Natural killer cell treated with Interleukin-12 subunit alpha and Interleukin-12 subunit beta and Interleukin-15 and Interleukin-18, amount 100 ng/mL, for 72 hours (primary cell): ENCODE data around the gene THPO. TPM values are rescaled to one million over a fixed set of nuclear protein-coding genes. Genes with fewer than 3 reads are reported as not detected.

ENCODE experiments used
- ATAC-seq, 2 donors: fragments of 150-1000 bp; cut with Tn5 transposase in 1 of 2; sonication (Bioruptor Pico), chemical (Tn5 transposase) in 1 of 2; 2 replicates each; pipeline ENCODE4 v1.10.0; 2021
- DNase-seq: peaks from one replicate; pipeline ENCODE4 v3.0.0; 2022; ENCODE audit warnings: low spot score
- H3K27ac Mint-ChIP-seq, 2 donors: 1 replicate in 1 of 2; 2 replicates in 1 of 2; pipeline ENCODE4 v1.8.0; 2022; ENCODE audit warnings: mixed read lengths in 2 of 2, mild to moderate bottlenecking in 1 of 2, moderate library complexity in 1 of 2
- H3K27me3 Mint-ChIP-seq, 2 donors: 1 replicate in 1 of 2; 2 replicates in 1 of 2; pipeline ENCODE4 v1.8.0; 2022; ENCODE audit warnings: mixed read lengths in 2 of 2
- H3K36me3 Mint-ChIP-seq: one replicate; pipeline ENCODE4 v1.8.0; 2022; ENCODE audit warnings: mixed read lengths
- H3K4me1 Mint-ChIP-seq, 2 donors: 1 replicate in 1 of 2; 2 replicates in 1 of 2; pipeline ENCODE4 v1.8.0; 2022; ENCODE audit warnings: low read depth in 2 of 2, mixed read lengths in 2 of 2, mild to moderate bottlenecking in 1 of 2
- H3K4me3 Mint-ChIP-seq: one replicate; pipeline ENCODE4 v1.8.0; 2022; ENCODE audit warnings: mixed read lengths
- H3K9me3 Mint-ChIP-seq: 2 replicates; pipeline ENCODE4 v1.8.0; 2022; ENCODE audit warnings: mixed read lengths
- total RNA-seq, 2 donors: library from RNA; stranded (reverse); gene quantifications; one replicate each; pipeline ENCODE4 v1.2.3, GENCODE V29; 2022

Gene THPO
- total RNA-seq, 2 donors from 2014 or later, result not detected

GRCh38 chr3:184354754-184355153, 23.3 kb downstream of the THPO start:
- ATAC-seq, result no peak
- Mint-ChIP-seq H3K4me3 (no peak overlapping the region), H3K9me3 (no peaks in the 10 kb centered on the region)

GRCh38 chr3:184354121-184354728, 23.8 kb downstream of the THPO start:
- H3K9me3 Mint-ChIP-seq, result no peaks in the 10 kb centered on the region
- no peak for DNase-seq
- H3K36me3 Mint-ChIP-seq, result no peaks in the 10 kb centered on the region
- H3K4me1 Mint-ChIP-seq, result peaks cover 0 to 8% of the 10 kb centered on the region in 2 donors
- H3K27me3 Mint-ChIP-seq, result no peaks in the 10 kb centered on the region
- peak overlapping the region; percentile 38 for H3K4me3 Mint-ChIP-seq
- H3K27ac Mint-ChIP-seq, result peak overlapping the region in 1 of 2 donors; percentile 76
- ATAC-seq, result peak; percentile 84 to 92

More at GRCh38 chr3:184354754-184355153, 23.3 kb downstream of the THPO start:
- peak overlapping the region in 1 of 2 donors; percentile 38 for H3K27ac Mint-ChIP-seq
- DNase-seq, result no peak
- peaks cover under 1 to 9% of the 10 kb centered on the region in 2 donors for H3K4me1 Mint-ChIP-seq
- H3K36me3 Mint-ChIP-seq, result no peaks in the 10 kb centered on the region
- H3K27me3 Mint-ChIP-seq, result no peaks in the 10 kb centered on the region

GRCh38 chr3:184353546-184353941, 24.5 kb downstream of the THPO start:
- Mint-ChIP-seq H3K4me1 (peaks cover 0 to 8% of the 10 kb centered on the region in 2 donors), H3K27ac (peak overlapping the region in 1 of 2 donors; percentile 76), H3K36me3 (no peaks in the 10 kb centered on the region), H3K27me3 (no peaks in the 10 kb centered on the region), H3K9me3 (no peaks in the 10 kb centered on the region), H3K4me3 (peak overlapping the region; percentile 38)
- DNase-seq, result no peak
- no peak for ATAC-seq

- Mint-ChIP-seq H3K27me3 (no peaks in the 10 kb centered on the region), H3K4me3 (no peak overlapping the region), H3K36me3 (no peaks in the 10 kb centered on the region), H3K9me3 (no peaks in the 10 kb centered on the region), H3K4me1 (peaks cover 0 to 8% of the 10 kb centered on the region in 2 donors), H3K27ac (no peak overlapping the region)
- no peak for ATAC-seq
- DNase-seq, result no peak
Measured at GRCh38 chr3:184352897-184353545, 25.0 kb downstream of the THPO start.

GRCh38 chr3:184352149-184352785, 25.7 kb downstream of the THPO start:
- Mint-ChIP-seq H3K36me3 (no peaks in the 10 kb centered on the region), H3K4me3 (no peak overlapping the region), H3K27ac (no peak overlapping the region), H3K27me3 (no peaks in the 10 kb centered on the region), H3K9me3 (no peaks in the 10 kb centered on the region), H3K4me1 (peaks cover 0 to 12% of the 10 kb centered on the region in 2 donors)
- ATAC-seq (no peak), DNase-seq (no peak)

GRCh38 chr3:184351511-184352148, 26.4 kb downstream of the THPO start:
- no peak for ATAC-seq
- Mint-ChIP-seq H3K27ac (peak overlapping the region in 1 of 2 donors; percentile 36), H3K4me1 (peaks cover 0 to 12% of the 10 kb centered on the region in 2 donors), H3K27me3 (no peaks in the 10 kb centered on the region), H3K9me3 (no peaks in the 10 kb centered on the region), H3K4me3 (no peak overlapping the region), H3K36me3 (no peaks in the 10 kb centered on the region)
- no peak for DNase-seq

GRCh38 chr3:184350618-184351017, 27.4 kb downstream of the THPO start:
- H3K4me1 Mint-ChIP-seq, result peaks cover 0 to 12% of the 10 kb centered on the region in 2 donors
- no peaks in the 10 kb centered on the region for H3K36me3 Mint-ChIP-seq
- no peak overlapping the region for H3K4me3 Mint-ChIP-seq
- no peak overlapping the region for H3K27ac Mint-ChIP-seq
- H3K27me3 Mint-ChIP-seq, result no peaks in the 10 kb centered on the region
- DNase-seq (no peak), ATAC-seq (no peak)
- H3K9me3 Mint-ChIP-seq, result no peaks in the 10 kb centered on the region

GRCh38 chr3:184349563-184350470, 28.2 kb downstream of the THPO start:
- ATAC-seq, result no peak
- no peak for DNase-seq
- H3K27ac Mint-ChIP-seq, result no peak overlapping the region
- H3K4me1 Mint-ChIP-seq, result peaks cover 0 to 12% of the 10 kb centered on the region in 2 donors
- no peaks in the 10 kb centered on the region for H3K36me3 Mint-ChIP-seq
- H3K4me3 Mint-ChIP-seq, result no peak overlapping the region
- H3K9me3 Mint-ChIP-seq, result no peaks in the 10 kb centered on the region
- no peaks in the 10 kb centered on the region for H3K27me3 Mint-ChIP-seq

- DNase-seq (no peak), ATAC-seq (no peak)
- Mint-ChIP-seq H3K4me3 (no peak overlapping the region), H3K36me3 (no peaks in the 10 kb centered on the region), H3K4me1 (peaks cover 0 to 8% of the 10 kb centered on the region in 2 donors), H3K27me3 (no peaks in the 10 kb centered on the region), H3K27ac (no peak overlapping the region), H3K9me3 (no peaks in the 10 kb centered on the region)
Measured at GRCh38 chr3:184348057-184348382, 30.0 kb downstream of the THPO start.

- H3K4me3 Mint-ChIP-seq, result no peak overlapping the region
Measured at GRCh38 chr3:184347321-184348056, 30.5 kb downstream of the THPO start.

GRCh38 chr3:184346480-184347190, 31.4 kb downstream of the THPO start:
- ATAC-seq (no peak), DNase-seq (no peak)
- Mint-ChIP-seq H3K36me3 (no peaks in the 10 kb centered on the region), H3K27me3 (no peaks in the 10 kb centered on the region), H3K27ac (no peak overlapping the region), H3K4me1 (peaks cover 0 to 5% of the 10 kb centered on the region in 2 donors), H3K9me3 (no peaks in the 10 kb centered on the region), H3K4me3 (no peak overlapping the region)

More at GRCh38 chr3:184347321-184348056, 30.5 kb downstream of the THPO start:
- peaks cover 0 to 8% of the 10 kb centered on the region in 2 donors for H3K4me1 Mint-ChIP-seq
- no peaks in the 10 kb centered on the region for H3K36me3 Mint-ChIP-seq
- ATAC-seq (no peak), DNase-seq (no peak)
- no peaks in the 10 kb centered on the region for H3K27me3 Mint-ChIP-seq
- no peak overlapping the region for H3K27ac Mint-ChIP-seq
- no peaks in the 10 kb centered on the region for H3K9me3 Mint-ChIP-seq
